Hematopoietic multipotent progenitor cell treated with erythropoietin and hydrocortisone succinate and interleukin-3 and kit ligand, for 8 days (in vitro differentiated cells): ENCODE measurements around the gene NPC1.
A peak's percentile ranks its signal among the peaks of the same experiment; 100 is the strongest.
"Not testable (repeated sequence)": the region's sequence is repeated elsewhere in the genome, so short reads cannot be mapped to it uniquely, and the experiment has no call there.

ENCODE experiments used
- DNase-seq: peaks from one replicate; pipeline ENCODE4 v3.0.0-alpha.2; 2015

The NPC1 gene

GRCh38 chr18:23515911-23516546, 70.3 kb downstream of the NPC1 start:
- DNase-seq = peak; percentile 83

GRCh38 chr18:23512641-23513040, 73.7 kb downstream of the NPC1 start:
- DNase-seq = no peak

- not testable (repeated sequence) for DNase-seq
Measured at GRCh38 chr18:23512216-23512615, 74.1 kb downstream of the NPC1 start.

GRCh38 chr18:23510923-23511322, 75.4 kb downstream of the NPC1 start:
- not testable (repeated sequence) for DNase-seq

- DNase-seq = no peak
Measured at GRCh38 chr18:23506393-23506792, 79.9 kb downstream of the NPC1 start.

GRCh38 chr18:23504720-23505119, 81.6 kb downstream of the NPC1 start:
- no peak for DNase-seq

GRCh38 chr18:23503963-23504344, 82.4 kb downstream of the NPC1 start:
- peak; percentile 14 for DNase-seq

- DNase-seq = peak; percentile 90
Measured at GRCh38 chr18:23503038-23503962, 83.0 kb downstream of the NPC1 start, which contains the start of gene RMC1. TSS of gene RMC1 (plus strand) at chr18:23503511. CDS start at chr18:23503619, 108 bp downstream.

GRCh38 chr18:23502516-23503037, 83.7 kb downstream of the NPC1 start:
- DNase-seq = no peak

- DNase-seq = no peak
Measured at GRCh38 chr18:23501626-23502025, 84.7 kb downstream of the NPC1 start.

- no peak for DNase-seq
Measured at GRCh38 chr18:23499291-23499781, 87.0 kb downstream of the NPC1 start.

GRCh38 chr18:23498877-23499276, 87.4 kb downstream of the NPC1 start:
- peak; percentile 88 for DNase-seq

- no peak for DNase-seq
Measured at GRCh38 chr18:23498117-23498516, 88.2 kb downstream of the NPC1 start.

GRCh38 chr18:23495723-23496440, 90.4 kb downstream of the NPC1 start:
- DNase-seq = peak; percentile 19

- DNase-seq = no peak
Measured at GRCh38 chr18:23494992-23495391, 91.3 kb downstream of the NPC1 start.

- no peak for DNase-seq
Measured at GRCh38 chr18:23493654-23494053, 92.7 kb downstream of the NPC1 start.

- DNase-seq = not testable (repeated sequence)
Measured at GRCh38 chr18:23489586-23489985, 96.7 kb downstream of the NPC1 start.

GRCh38 chr18:23487738-23488570, 98.4 kb downstream of the NPC1 start:
- peak; percentile 81 for DNase-seq

- DNase-seq = no peak
Measured at GRCh38 chr18:23485386-23485785, 100.9 kb downstream of the NPC1 start.

GRCh38 chr18:23484561-23485182, 101.6 kb downstream of the NPC1 start:
- no peak for DNase-seq
